ENCODE data around the gene FRMD4A.

FRMD4A gene

DNA sequence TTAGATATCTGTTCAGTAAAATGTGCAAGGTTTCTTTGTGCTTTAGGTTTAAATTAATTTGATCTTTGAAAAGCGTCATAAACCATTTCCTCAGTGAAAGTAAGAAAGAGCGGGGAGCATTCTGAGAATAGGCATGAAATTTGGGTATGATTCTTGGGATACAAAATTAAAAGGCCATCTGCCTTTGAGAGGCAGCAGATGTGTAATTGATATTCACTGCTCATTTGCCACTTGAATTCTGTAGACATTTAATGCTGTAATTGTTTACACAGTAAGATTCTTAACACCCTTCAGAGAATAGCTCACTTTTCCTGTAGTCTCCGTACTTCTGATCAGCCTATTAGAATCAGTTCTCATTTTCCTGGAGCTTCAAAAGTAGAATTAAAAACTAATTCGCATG is 18.7 kb downstream of the FRMD4A start:
- Histone ChIP-seq H3K4me3 (ENCODE audit: insufficient read depth, low read length, poor library complexity, severe bottlenecking) (no peak overlapping the region), H4K20me1 (ENCODE audit: low read depth, low read length) (no peaks in the 10 kb centered on the region), H3K9me3 (ENCODE audit: insufficient read depth, low read length) (no peaks in the 10 kb centered on the region), H3K4me2 (ENCODE audit: low read depth, low read length, poor library complexity, severe bottlenecking) (no peak overlapping the region), H2AFZ (ENCODE audit: low read depth, low read length, severe bottlenecking) (no peak overlapping the region), H3F3A (ENCODE audit: insufficient read depth) (no peaks in the 10 kb centered on the region), H3K79me2 (ENCODE audit: insufficient read depth, low read length) (no peaks in the 10 kb centered on the region), H3K27ac (ENCODE audit: low read depth, low read length) (no peak overlapping the region), H3K9me2 (replicated peaks; ENCODE audit: insufficient read depth, low read length) (no peaks in the 10 kb centered on the region), H3K36me3 (ENCODE audit: low read length) (no peaks in the 10 kb centered on the region), H3K27me3 (ENCODE audit: low read length) (no peaks in the 10 kb centered on the region), H3K9ac (ENCODE audit: low read length) (no peak overlapping the region)
- TF ChIP-seq, protein P1, sequence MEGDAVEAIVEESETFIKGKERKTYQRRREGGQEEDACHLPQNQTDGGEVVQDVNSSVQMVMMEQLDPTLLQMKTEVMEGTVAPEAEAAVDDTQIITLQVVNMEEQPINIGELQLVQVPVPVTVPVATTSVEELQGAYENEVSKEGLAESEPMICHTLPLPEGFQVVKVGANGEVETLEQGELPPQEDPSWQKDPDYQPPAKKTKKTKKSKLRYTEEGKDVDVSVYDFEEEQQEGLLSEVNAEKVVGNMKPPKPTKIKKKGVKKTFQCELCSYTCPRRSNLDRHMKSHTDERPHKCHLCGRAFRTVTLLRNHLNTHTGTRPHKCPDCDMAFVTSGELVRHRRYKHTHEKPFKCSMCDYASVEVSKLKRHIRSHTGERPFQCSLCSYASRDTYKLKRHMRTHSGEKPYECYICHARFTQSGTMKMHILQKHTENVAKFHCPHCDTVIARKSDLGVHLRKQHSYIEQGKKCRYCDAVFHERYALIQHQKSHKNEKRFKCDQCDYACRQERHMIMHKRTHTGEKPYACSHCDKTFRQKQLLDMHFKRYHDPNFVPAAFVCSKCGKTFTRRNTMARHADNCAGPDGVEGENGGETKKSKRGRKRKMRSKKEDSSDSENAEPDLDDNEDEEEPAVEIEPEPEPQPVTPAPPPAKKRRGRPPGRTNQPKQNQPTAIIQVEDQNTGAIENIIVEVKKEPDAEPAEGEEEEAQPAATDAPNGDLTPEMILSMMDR (IDR thresholded peaks at IDR 0.05; ENCODE audit: insufficient read depth, low read length, poor library complexity, severe bottlenecking): no peak
- no peak for TF ChIP-seq EZH2phosphoT487 (conservative IDR thresholded peaks at IDR 0.05; ENCODE audit: low read length)

DNA sequence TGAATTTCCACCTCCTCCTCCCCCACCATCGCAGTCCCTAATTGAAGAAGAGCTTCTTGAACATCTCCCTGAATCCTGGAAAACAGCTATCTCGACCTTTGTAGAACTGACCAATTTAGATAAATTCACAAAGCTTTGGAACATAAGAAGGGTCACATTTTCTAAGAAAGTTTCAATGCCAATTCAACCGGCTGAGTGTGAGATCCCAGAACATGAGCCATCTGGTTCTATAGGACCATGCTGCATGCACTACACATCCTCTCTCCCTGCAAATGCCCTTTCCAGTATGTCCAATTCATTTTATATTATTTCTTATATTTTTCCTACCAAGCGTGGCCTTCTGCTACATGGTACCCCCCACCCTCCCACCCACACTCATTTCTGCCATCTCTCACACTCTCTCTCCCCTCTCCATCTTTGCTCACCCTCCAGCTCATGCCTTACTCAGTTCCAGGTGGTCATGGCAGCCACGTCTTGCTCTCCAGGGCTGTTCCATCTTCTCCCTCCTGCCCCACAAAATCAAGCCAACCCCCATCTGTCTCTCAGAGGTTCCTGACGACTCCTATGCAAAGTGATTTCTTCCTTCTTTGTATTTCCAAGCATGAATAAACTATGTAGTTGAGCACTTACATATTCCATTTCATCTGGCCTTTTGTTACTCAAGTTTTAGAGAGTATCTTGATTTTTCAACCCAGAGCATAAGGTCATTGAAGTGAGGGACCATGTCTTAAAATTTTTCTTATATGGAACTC is 19.3 kb downstream of the FRMD4A start:
- no peaks in the 10 kb centered on the region for H3F3A ChIP-seq (ENCODE audit: insufficient read depth)
- H3K27ac ChIP-seq (ENCODE audit: low read depth, low read length): no peak overlapping the region
- no peaks in the 10 kb centered on the region for H3K27me3 ChIP-seq (ENCODE audit: low read length)
- no peaks in the 10 kb centered on the region for H3K36me3 ChIP-seq (ENCODE audit: low read length)
- TF ChIP-seq, protein P1 (IDR thresholded peaks at IDR 0.05; ENCODE audit: insufficient read depth, low read length, poor library complexity, severe bottlenecking): no peak
- TF ChIP-seq EZH2phosphoT487 (conservative IDR thresholded peaks at IDR 0.05; ENCODE audit: low read length): no peak
- H3K9me2 ChIP-seq (replicated peaks; ENCODE audit: insufficient read depth, low read length): no peaks in the 10 kb centered on the region
- H3K4me3 ChIP-seq (ENCODE audit: insufficient read depth, low read length, poor library complexity, severe bottlenecking): no peak overlapping the region
- no peak overlapping the region for H3K4me2 ChIP-seq (ENCODE audit: low read depth, low read length, poor library complexity, severe bottlenecking)
- no peaks in the 10 kb centered on the region for H3K9me3 ChIP-seq (ENCODE audit: insufficient read depth, low read length)
- no peak overlapping the region for H3K9ac ChIP-seq (ENCODE audit: low read length)
- H2AFZ ChIP-seq (ENCODE audit: low read depth, low read length, severe bottlenecking): no peak overlapping the region
- no peaks in the 10 kb centered on the region for H3K79me2 ChIP-seq (ENCODE audit: insufficient read depth, low read length)
- H4K20me1 ChIP-seq (ENCODE audit: low read depth, low read length): no peaks in the 10 kb centered on the region

GRCh38 chr10:14309593-14309992 is 21.1 kb downstream of the FRMD4A start:
- Histone ChIP-seq H4K20me1 (ENCODE audit: low read depth, low read length) (no peaks in the 10 kb centered on the region), H3K4me3 (ENCODE audit: insufficient read depth, low read length, poor library complexity, severe bottlenecking) (no peak overlapping the region), H3K4me2 (ENCODE audit: low read depth, low read length, poor library complexity, severe bottlenecking) (no peak overlapping the region), H2AFZ (ENCODE audit: low read depth, low read length, severe bottlenecking) (no peak overlapping the region), H3F3A (ENCODE audit: insufficient read depth) (no peaks in the 10 kb centered on the region), H3K9me3 (ENCODE audit: insufficient read depth, low read length) (no peaks in the 10 kb centered on the region), H3K27ac (ENCODE audit: low read depth, low read length) (no peak overlapping the region), H3K9ac (ENCODE audit: low read length) (no peak overlapping the region), H3K79me2 (ENCODE audit: insufficient read depth, low read length) (no peaks in the 10 kb centered on the region), H3K36me3 (ENCODE audit: low read length) (no peaks in the 10 kb centered on the region), H3K9me2 (replicated peaks; ENCODE audit: insufficient read depth, low read length) (no peaks in the 10 kb centered on the region), H3K27me3 (ENCODE audit: low read length) (no peaks in the 10 kb centered on the region)
- TF ChIP-seq, protein P1 (IDR thresholded peaks at IDR 0.05; ENCODE audit: insufficient read depth, low read length, poor library complexity, severe bottlenecking): no peak
- TF ChIP-seq EZH2phosphoT487 (conservative IDR thresholded peaks at IDR 0.05; ENCODE audit: low read length): no peak

Measured in SU-DHL-6 (cell line).